Gastrocnemius medialis (tissue), 4 donors: ENCODE measurements around the gene VAPB.

Source experiments
- CTCF ChIP-seq, 5 experiments: fragments of 450-650 bp in 3 of 5; fragments of 200-600 bp in 2 of 5; sonication (generic) in 2 of 5; IDR thresholded peaks in 4 of 5; conservative IDR thresholded peaks in 1 of 5; 1 replicate in 4 of 5; 2 replicates in 1 of 5; pipeline ENCODE4 v1.5.1; 2016 to 2019; ENCODE audit warnings: antibody characterized with exemption in 5 of 5, mild to moderate bottlenecking in 3 of 5, moderate library complexity in 3 of 5
- POLR2A ChIP-seq, 2 donors: fragments of 450-650 bp; IDR thresholded peaks; one replicate each; pipeline ENCODE4 v1.6.1; 2017; ENCODE audit warnings: antibody characterized with exemption in 2 of 2, mild to moderate bottlenecking in 2 of 2, moderate library complexity in 2 of 2

DNA sequence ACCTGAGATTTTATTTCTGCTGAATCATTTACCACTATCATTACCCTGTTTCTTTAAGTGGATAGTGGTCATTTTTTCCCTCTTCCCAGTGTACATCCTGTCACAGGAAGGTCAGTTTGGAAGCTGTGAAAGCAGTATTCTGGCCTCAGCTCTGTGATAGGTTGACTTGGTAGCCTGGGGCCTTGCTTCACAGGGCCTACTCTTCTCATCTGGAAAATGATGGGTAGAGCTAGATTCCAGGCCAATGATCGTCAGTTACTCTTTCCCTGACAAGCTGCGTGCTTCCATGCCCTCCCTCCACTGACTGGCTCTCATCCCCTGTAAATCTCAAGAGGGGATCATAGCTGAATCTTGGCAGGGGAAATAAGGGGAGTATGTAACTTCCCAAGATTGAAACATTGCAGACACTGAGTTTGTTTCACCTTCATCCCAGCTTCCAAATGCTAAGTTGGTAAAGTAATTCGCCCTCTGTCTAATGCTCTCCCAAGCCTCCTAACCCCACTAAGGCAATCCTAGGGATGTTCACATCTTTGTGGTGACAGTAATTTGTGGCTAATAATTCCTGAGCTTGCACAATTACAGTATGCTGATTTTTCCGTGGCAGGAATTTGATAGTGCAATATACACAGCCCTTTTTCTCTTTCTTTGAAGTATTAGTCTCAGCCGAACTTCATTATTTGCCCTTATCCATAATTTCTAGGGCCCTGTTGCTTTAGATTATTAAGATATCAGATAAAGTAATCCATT lies 51.2 kb downstream of the VAPB start:
- TF ChIP-seq CTCF (IDR thresholded peaks at IDR 0.05 in 4 of 5, conservative IDR thresholded peaks at IDR 0.05 in 1 of 5), result no peak
- no peak for TF ChIP-seq POLR2A (IDR thresholded peaks at IDR 0.05)
